AG10803 (cell line): ENCODE results near the gene LEP.

Experiments
- DNase-seq: peaks from one replicate; pipeline ENCODE4 v3.0.0; 2010; ENCODE audit warnings: low read depth
- H3K4me3 ChIP-seq: 2 replicates; pipeline ENCODE4 v1.5.1; 2011; ENCODE audit warnings: mild to moderate bottlenecking, low read length, control low read depth
- TF ChIP-seq, protein P1 (sequence below): conservative IDR thresholded peaks from 2 replicates; pipeline ENCODE4 v1.5.1; 2011; ENCODE audit warnings: mild to moderate bottlenecking, low read length, control low read depth, inconsistent platforms

The LEP gene

DNA sequence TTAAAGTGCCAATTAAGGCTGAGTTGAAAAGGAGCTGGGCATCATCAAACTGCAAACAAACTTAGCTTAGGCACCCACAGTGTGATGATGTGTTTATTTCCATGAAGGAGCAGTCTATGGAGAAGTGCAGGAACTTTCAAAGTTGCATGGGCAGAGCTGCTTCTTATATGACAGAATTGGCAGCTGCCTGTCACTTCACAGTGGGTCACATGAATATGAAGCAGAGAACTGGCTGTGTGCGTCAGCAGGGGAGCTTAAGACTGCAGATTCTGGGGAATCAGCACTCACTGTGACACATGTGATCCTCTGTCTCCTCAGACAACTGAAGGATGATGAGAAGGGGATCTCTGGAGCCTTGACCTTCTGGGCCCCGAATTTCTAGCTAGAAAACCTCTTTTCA, 66.0 kb downstream of the LEP start:
- H3K4me3 ChIP-seq = no peak overlapping the region
- TF ChIP-seq, protein P1, sequence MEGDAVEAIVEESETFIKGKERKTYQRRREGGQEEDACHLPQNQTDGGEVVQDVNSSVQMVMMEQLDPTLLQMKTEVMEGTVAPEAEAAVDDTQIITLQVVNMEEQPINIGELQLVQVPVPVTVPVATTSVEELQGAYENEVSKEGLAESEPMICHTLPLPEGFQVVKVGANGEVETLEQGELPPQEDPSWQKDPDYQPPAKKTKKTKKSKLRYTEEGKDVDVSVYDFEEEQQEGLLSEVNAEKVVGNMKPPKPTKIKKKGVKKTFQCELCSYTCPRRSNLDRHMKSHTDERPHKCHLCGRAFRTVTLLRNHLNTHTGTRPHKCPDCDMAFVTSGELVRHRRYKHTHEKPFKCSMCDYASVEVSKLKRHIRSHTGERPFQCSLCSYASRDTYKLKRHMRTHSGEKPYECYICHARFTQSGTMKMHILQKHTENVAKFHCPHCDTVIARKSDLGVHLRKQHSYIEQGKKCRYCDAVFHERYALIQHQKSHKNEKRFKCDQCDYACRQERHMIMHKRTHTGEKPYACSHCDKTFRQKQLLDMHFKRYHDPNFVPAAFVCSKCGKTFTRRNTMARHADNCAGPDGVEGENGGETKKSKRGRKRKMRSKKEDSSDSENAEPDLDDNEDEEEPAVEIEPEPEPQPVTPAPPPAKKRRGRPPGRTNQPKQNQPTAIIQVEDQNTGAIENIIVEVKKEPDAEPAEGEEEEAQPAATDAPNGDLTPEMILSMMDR = no peak
- DNase-seq = no peak
